Urinary bladder (tissue), 4 donors: ENCODE measurements around the gene ENTREP1. TPM values are rescaled to one million over a fixed set of nuclear protein-coding genes. Genes with fewer than 3 reads are reported as not detected.

Experiments used
- DNase-seq: peaks from one replicate; pipeline ENCODE4 v3.0.0-alpha.2; 2015; ENCODE audit errors: extremely low spot score
- H3K27ac ChIP-seq: one replicate; pipeline ENCODE4 v1.5.1; 2013; ENCODE audit warnings: low read depth, mild to moderate bottlenecking, moderate library complexity
- H3K36me3 ChIP-seq: one replicate; pipeline ENCODE4 v1.6.1; 2013; ENCODE audit warnings: mild to moderate bottlenecking, moderate library complexity; ENCODE audit not compliant: insufficient read depth
- H3K4me1 ChIP-seq: one replicate; pipeline ENCODE4 v1.6.1; 2013; ENCODE audit warnings: mild to moderate bottlenecking, moderate library complexity; ENCODE audit not compliant: insufficient read depth
- H3K4me3 ChIP-seq: one replicate; pipeline ENCODE4 v1.5.1; 2013; ENCODE audit warnings: low read depth, low read length
- WGBS: extraction: QIAGEN DNeasy Blood & Tissue Kit; methylation state at CpG from one replicate; pipeline ENCODE4 v1.1.7; 2013; 5-methylcytosine and 5-hydroxymethylcytosine counted together
- polyA plus RNA-seq: library from polyadenylated mRNA; stranded (reverse); fragments of 200-250 nt; gene quantifications from one replicate; pipeline ENCODE4 v1.2.3, GENCODE V29; 2013
- total RNA-seq: library from RNA; depleted of rRNA; stranded (reverse); fragments of >200 nt; gene quantifications from one replicate; pipeline ENCODE4 v1.2.3, GENCODE V29; 2014
- donor health status: healthy with polysubstance abuse.
- donor health status: healthy.

ENTREP1 gene
- total and polyA plus RNA-seq, 2 donors: 7.2 to 11.6 TPM

GRCh38 chr9:69332067-69332685 is 7.2 kb downstream of the ENTREP1 start:
- Histone ChIP-seq H3K4me1 (no peaks in the 10 kb centered on the region), H3K4me3 (no peak overlapping the region), H3K27ac (no peak overlapping the region), H3K36me3 (no peaks in the 10 kb centered on the region)
- no peak for DNase-seq
- 92% methylated on average over 5 of the region's 5 CpGs for WGBS

- Histone ChIP-seq H3K27ac (no peak overlapping the region), H3K36me3 (no peaks in the 10 kb centered on the region), H3K4me3 (no peak overlapping the region), H3K4me1 (no peaks in the 10 kb centered on the region)
- WGBS: 93% methylated on average over 2 of the region's 2 CpGs
- DNase-seq: no peak
These were observed 8.7 kb downstream of the ENTREP1 start for GRCh38 chr9:69333716-69334115.

GRCh38 chr9:69334317-69334716 is 9.3 kb downstream of the ENTREP1 start:
- no peak for DNase-seq
- Histone ChIP-seq H3K4me3 (no peak overlapping the region), H3K4me1 (no peaks in the 10 kb centered on the region), H3K27ac (no peak overlapping the region), H3K36me3 (no peaks in the 10 kb centered on the region)

- Histone ChIP-seq H3K4me1 (no peaks in the 10 kb centered on the region), H3K4me3 (no peak overlapping the region), H3K27ac (no peak overlapping the region), H3K36me3 (no peaks in the 10 kb centered on the region)
- DNase-seq: no peak
- WGBS: 90% methylated on average over 2 of the region's 2 CpGs
These were observed 14.6 kb downstream of the ENTREP1 start for GRCh38 chr9:69339620-69340019.

GRCh38 chr9:69340631-69341030 is 15.6 kb downstream of the ENTREP1 start:
- no peak overlapping the region for H3K27ac ChIP-seq
- no peak overlapping the region for H3K4me3 ChIP-seq
- 20% methylated on average over 3 of the region's 3 CpGs for WGBS
- no peaks in the 10 kb centered on the region for H3K4me1 ChIP-seq
- no peaks in the 10 kb centered on the region for H3K36me3 ChIP-seq
- no peak for DNase-seq

GRCh38 chr9:69342769-69343168 is 17.8 kb downstream of the ENTREP1 start:
- WGBS: 90% methylated on average over 1 of the region's 1 CpG
- no peaks in the 10 kb centered on the region for H3K4me1 ChIP-seq
- H3K4me3 ChIP-seq: no peak overlapping the region
- no peak overlapping the region for H3K27ac ChIP-seq
- DNase-seq: no peak
- no peaks in the 10 kb centered on the region for H3K36me3 ChIP-seq

GRCh38 chr9:69344459-69344858 is 19.4 kb downstream of the ENTREP1 start:
- no peak overlapping the region for H3K4me3 ChIP-seq
- no peaks in the 10 kb centered on the region for H3K36me3 ChIP-seq
- no peak overlapping the region for H3K27ac ChIP-seq
- DNase-seq: no peak
- 81% methylated on average over 4 of the region's 4 CpGs for WGBS
- H3K4me1 ChIP-seq: no peaks in the 10 kb centered on the region

GRCh38 chr9:69346596-69347390 is 21.8 kb downstream of the ENTREP1 start:
- 76% methylated on average over 6 of the region's 6 CpGs for whole genome bisulfite sequencing
- DNase-seq: no peak
- H3K4me1 ChIP-seq: no peaks in the 10 kb centered on the region
- no peak overlapping the region for H3K27ac ChIP-seq
- no peaks in the 10 kb centered on the region for H3K36me3 ChIP-seq
- H3K4me3 ChIP-seq: no peak overlapping the region

GRCh38 chr9:69347607-69348006 is 22.6 kb downstream of the ENTREP1 start:
- H3K27ac ChIP-seq: no peak overlapping the region
- H3K36me3 ChIP-seq: no peaks in the 10 kb centered on the region
- H3K4me1 ChIP-seq: no peaks in the 10 kb centered on the region
- no peak overlapping the region for H3K4me3 ChIP-seq
- WGBS: 55% methylated on average over 1 of the region's 1 CpG
- no peak for DNase-seq

GRCh38 chr9:69351227-69351626 is 26.2 kb downstream of the ENTREP1 start:
- H3K36me3 ChIP-seq: no peaks in the 10 kb centered on the region
- 96% methylated on average over 3 of the region's 3 CpGs for WGBS
- H3K4me1 ChIP-seq: no peaks in the 10 kb centered on the region
- H3K4me3 ChIP-seq: no peak overlapping the region
- DNase-seq: no peak
- no peak overlapping the region for H3K27ac ChIP-seq

- WGBS: 81% methylated on average over 1 of the region's 1 CpG
- Histone ChIP-seq H3K36me3 (no peaks in the 10 kb centered on the region), H3K4me3 (no peak overlapping the region), H3K27ac (no peak overlapping the region), H3K4me1 (no peaks in the 10 kb centered on the region)
- no peak for DNase-seq
These were observed 30.2 kb downstream of the ENTREP1 start for GRCh38 chr9:69355232-69355631.

GRCh38 chr9:69357030-69357775 is 32.2 kb downstream of the ENTREP1 start:
- Histone ChIP-seq H3K27ac (no peak overlapping the region), H3K4me3 (no peak overlapping the region), H3K36me3 (no peaks in the 10 kb centered on the region), H3K4me1 (no peaks in the 10 kb centered on the region)
- no peak for DNase-seq
- 30% methylated on average over 3 of the region's 3 CpGs for WGBS

- WGBS: 68% methylated on average over 4 of the region's 4 CpGs
- DNase-seq: no peak
- Histone ChIP-seq H3K27ac (no peak overlapping the region), H3K4me1 (no peaks in the 10 kb centered on the region), H3K36me3 (no peaks in the 10 kb centered on the region), H3K4me3 (no peak overlapping the region)
These were observed 32.8 kb downstream of the ENTREP1 start for GRCh38 chr9:69357821-69358220.

GRCh38 chr9:69363191-69363590 is 38.2 kb downstream of the ENTREP1 start:
- DNase-seq: no peak
- H3K27ac ChIP-seq: no peak overlapping the region
- no peaks in the 10 kb centered on the region for H3K36me3 ChIP-seq
- no peaks in the 10 kb centered on the region for H3K4me1 ChIP-seq
- no peak overlapping the region for H3K4me3 ChIP-seq
- WGBS: 16% methylated on average over 1 of the region's 1 CpG
